Hematopoietic multipotent progenitor cell (in vitro differentiated cells): ENCODE measurements around the gene ITGA2B. TPM values are rescaled to one million over a fixed set of nuclear protein-coding genes. Genes with fewer than 3 reads are reported as not detected.
"Not testable (repeated sequence)": the region's sequence is repeated elsewhere in the genome, so short reads cannot be mapped to it uniquely, and the experiment has no call there.

Source experiments
- DNase-seq, 3 donors: peaks; one replicate each; pipeline ENCODE4 v3.0.0-alpha.2; 2011 to 2015; ENCODE audit warnings: low read depth in 2 of 3, low spot score in 2 of 3
- total RNA-seq: library from RNA; depleted of rRNA; stranded (reverse); fragments of >200 nt; gene quantifications from one replicate; pipeline ENCODE4 v1.2.3, GENCODE V29; 2012

The ITGA2B gene
- total RNA-seq, 1 donor: 80.8 TPM

DNA sequence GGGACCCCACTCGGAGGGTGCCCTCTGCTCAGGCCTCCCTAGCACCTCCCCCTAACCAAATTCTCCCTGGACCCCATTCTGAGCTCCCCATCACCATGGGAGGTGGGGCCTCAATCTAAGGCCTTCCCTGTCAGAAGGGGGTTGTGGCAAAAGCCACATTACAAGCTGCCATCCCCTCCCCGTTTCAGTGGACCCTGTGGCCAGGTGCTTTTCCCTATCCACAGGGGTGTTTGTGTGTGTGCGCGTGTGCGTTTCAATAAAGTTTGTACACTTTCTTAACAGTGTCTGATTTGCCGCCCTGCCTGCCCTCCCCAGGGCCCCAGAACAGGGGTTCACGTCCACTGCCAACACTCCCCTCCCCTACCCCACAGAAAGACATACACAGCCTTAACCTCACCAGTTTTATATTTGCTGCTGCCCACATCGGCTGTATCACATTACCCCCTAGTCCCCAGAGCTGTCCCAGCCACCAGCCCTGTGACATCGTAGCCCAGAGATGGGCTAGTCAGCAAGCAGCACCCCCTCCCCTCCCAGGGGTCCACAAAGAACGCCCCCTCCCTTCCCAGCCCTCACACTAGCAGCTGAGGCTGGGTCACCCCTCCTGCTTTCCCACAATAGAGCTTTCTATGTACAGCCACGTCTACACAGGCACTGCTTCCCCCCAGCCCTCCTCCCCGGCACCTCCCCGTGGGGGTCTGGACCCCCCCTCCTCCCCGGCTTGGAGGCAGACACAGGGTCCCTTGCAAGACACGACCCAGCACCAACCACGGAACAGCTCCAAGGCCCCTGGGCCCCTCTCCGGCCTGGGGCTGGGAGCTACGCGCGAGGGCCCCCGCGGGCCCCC is 36.4 kb downstream of the ITGA2B start:
- DNase-seq: no peak

GRCh38 chr17:44351961-44352827 is 37.3 kb downstream of the ITGA2B start:
- no peak for DNase-seq

GRCh38 chr17:44351464-44351863 is 38.0 kb downstream of the ITGA2B start:
- DNase-seq: no peak

GRCh38 chr17:44350733-44351226 is 38.7 kb downstream of the ITGA2B start:
- DNase-seq: peak in 2 of 3 donors; percentile 72 to 76

DNA sequence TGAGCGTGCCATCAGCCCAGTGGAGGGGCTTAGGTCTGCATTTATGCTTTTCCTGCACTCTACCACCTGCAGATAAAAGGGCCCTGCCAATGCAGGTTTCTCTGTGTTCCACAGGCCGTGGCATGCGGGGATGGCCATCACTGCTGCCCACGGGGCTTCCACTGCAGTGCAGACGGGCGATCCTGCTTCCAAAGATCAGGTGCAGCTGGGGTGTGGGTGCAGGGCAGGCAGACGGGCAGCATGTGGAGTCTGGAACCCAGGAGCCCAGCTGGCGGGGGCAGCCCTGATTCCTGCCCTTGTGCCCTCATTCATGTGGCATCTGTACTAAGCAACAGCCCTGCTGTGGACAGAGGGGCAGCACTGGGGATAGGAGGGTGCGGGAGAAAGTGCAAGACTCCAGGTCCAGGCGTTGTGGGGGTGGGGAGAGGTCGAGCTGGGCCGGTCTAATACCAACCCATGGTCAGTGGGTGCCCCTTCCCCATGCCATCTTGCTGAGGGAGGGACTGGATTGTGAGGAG is 39.8 kb downstream of the ITGA2B start:
- no peak for DNase-seq

GRCh38 chr17:44348988-44349364 is 40.5 kb downstream of the ITGA2B start:
- DNase-seq: no peak

- peak in 2 of 3 donors; percentile 53 to 57 for DNase-seq
These were observed 41.0 kb downstream of the ITGA2B start for GRCh38 chr17:44348234-44348987.

DNA sequence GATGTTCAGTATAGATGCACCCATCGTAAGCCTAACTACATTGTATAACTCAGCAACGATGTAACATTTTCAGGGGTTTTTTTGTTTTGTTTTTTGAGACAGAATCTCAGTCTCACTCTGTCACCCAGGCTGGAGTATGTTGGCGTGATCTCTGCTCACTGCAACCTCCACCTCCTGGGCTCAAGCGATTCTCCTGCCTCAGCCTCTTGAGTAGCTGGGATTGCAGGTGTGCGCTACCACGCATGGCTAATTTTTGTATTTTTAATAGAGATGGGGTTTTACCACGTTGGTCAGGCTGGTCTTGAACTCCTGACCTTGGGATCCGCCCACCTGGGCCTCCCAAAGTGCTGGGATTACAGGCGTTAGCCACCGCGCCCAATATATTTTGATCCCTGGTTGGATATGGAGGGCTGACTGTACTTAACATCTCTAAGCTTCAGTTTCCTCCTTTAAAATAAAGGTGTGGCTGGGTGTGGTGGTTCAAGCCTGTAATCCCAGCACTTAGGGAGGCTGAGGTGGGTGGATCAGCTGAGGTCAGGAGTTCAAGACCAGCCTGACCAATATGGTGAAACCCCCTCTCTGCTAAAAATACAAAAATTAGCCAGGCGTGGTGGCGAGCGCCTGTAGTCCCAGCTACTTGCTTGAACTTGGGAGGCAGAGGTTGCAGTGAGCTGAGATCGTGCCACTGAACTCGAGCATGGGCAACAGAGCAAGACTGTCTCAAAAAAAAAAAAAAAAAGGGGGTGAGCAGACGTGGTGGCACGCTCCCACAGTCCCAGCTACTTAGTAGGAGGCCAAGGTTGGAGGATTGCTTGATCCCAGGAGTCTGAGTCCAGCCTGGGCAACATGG is 42.0 kb downstream of the ITGA2B start:
- DNase-seq: not testable (repeated sequence)

DNA sequence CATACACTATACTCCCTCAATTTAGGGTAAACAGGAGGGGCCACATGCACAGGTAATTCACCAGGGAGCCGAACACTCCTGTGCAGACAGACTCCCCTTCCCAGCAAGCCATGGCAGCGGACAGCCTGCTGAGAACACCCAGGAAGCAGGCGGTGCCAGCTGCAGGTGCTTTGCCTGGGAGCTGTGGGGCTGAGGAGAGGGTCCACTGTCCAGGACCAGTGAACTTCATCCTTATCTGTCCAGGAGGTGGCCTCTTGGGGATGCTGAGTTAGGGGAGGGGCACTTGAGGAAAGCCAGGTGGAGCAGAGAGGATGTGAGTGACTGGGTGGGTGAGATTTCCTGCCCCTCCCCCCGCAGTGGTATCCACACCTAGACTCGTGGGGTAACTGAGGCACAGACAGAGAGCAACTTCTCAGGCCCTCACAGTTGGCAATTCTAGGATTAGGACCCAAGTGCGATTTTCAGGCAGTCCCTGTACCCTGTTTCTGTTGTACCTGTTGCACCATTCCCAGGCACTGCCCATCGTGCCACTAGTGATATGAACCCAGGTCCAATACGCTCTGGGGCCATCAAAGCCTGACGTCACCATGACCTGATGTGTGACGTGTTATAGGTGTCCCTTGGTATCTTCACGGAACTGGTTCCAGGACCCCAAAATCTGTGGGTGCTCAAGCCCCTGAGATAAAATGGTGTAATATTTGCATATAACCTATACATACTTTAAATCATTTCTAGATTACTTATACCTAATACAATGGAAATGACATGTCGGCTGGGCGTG is 43.2 kb downstream of the ITGA2B start:
- no peak for DNase-seq

- DNase-seq: peak in 2 of 3 donors; percentile 63 to 66
These were observed 43.9 kb downstream of the ITGA2B start for GRCh38 chr17:44345454-44346026.

- peak; percentile 65 to 94 (median 89) for DNase-seq
These were observed 44.5 kb downstream of the ITGA2B start, which contains the start of gene GRN for GRCh38 chr17:44344939-44345453. GRN (plus strand) TSS chr17:44345302; CDS start chr17:44349165, 3,863 bp downstream.

- no peak for DNase-seq
These were observed 45.8 kb downstream of the ITGA2B start for GRCh38 chr17:44343510-44344209.

DNA sequence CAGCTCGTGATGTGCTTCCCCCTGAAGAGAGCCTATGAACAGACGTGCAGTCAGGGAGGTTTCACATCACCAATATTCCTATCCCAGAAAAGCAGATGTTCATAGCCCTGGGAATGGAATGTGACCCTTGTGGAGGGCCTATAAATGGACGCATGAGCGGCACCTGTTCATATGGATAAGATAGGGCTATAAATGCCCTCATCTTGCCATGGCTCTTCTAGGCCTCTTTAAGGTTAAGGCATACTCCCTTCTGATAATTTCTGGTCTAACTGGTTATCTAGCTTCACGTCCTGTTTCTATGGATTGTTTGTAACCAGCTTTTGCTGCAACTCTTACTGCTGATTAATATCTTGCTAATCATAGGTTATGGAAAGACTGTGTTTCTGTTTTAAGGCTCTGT is 48.9 kb downstream of the ITGA2B start:
- not testable (repeated sequence) for DNase-seq

DNA sequence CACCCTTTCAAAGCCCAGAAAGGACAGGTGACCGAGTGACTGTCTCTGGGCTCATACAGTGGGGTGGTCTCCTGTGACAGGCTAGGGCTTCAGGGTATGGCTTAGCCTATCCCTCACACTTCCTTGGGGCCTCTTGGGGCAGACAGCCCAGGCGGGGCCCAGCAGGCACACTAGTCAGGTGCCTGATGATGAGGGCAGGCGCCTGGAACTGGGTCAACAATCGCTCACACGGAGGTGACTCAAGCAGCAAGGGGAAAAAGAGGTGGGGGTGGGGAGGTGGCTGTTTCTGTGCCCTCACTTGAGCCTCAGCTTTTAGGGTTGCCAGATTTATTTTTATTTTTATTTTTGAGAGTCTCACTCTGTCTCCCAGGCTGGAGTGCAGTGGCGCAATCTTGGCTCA is 50.7 kb downstream of the ITGA2B start:
- no peak for DNase-seq

DNA sequence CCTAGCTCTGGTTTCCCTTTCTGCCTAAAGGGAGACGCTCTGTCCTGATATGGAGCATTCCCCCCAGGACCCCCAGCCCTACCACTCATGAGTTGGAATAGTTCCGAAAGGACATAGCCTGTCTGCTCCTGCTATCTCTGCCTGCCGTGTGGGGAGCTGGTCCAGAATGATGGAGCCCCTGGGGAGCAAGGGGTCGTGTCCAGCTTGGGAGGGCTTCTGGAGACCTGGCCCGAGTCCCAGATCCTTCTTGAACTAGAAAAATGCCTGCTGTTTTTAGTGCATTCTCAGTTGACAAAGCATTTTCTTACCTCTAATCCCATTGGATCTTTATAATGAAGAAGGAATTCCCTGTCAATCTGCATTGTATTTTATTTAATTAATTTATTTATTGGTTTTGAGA is 53.5 kb downstream of the ITGA2B start:
- no peak for DNase-seq

DNA sequence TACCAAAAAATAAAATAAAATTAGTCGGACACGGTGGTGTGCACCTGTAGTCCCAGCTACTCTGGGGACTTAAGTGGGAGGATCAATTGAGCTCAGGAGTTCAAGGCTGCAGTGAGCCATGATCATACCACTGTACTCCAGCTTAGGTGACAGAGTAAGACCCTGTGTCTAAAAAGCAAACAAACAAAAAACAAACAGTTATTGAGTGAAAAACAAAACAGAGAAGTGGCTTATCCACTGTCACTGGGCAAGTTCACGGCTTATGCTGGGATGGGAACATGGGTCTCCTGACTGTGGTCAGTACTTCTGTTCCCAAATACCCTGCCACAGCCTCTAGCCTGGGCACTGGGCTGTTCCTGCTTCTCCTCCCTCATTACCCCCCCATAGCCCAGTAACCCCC is 53.9 kb downstream of the ITGA2B start:
- no peak for DNase-seq

DNA sequence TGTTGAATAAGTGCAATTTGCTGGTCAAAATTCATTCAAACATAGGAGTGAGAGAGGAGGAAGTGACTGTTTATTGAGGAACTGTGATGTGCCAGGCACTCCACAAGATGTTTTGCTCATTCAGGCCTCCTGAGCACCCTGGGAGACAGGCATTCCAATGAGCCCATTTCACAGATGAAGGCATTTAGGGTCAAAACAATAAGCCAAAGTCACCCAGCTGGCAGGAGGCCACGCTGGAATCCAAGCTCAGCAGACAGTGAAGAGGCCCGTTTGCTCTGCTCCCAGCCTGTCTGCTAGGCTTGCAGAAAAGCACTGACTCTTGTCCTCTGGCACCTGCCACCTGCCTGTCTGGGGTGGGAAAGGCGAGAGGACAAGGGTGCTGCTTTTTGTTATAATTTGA is 54.7 kb downstream of the ITGA2B start:
- no peak for DNase-seq

- DNase-seq: no peak
These were observed 55.1 kb downstream of the ITGA2B start for GRCh38 chr17:44334315-44334714.
